CD14-positive monocyte (primary cell): Measurements from ENCODE around the gene MTSS2. TPM values are rescaled to one million over a fixed set of nuclear protein-coding genes. Genes with fewer than 3 reads are reported as not detected.
A peak's percentile ranks its signal among the peaks of the same experiment; 100 is the strongest.

ENCODE experiments used
- DNase-seq, 3 donors: peaks; one replicate each; pipeline ENCODE4 v3.0.0-alpha.2; 2011 to 2022
- H2AFZ ChIP-seq: 2 replicates; pipeline ENCODE4 v1.6.0; 2012; ENCODE audit warnings: mild to moderate bottlenecking, low read depth, low read length, inconsistent platforms; ENCODE audit not compliant: insufficient read depth, poor library complexity, severe bottlenecking
- H3K27ac ChIP-seq, 2 donors: 1 replicate in 1 of 2; 2 replicates in 1 of 2; pipeline ENCODE4 v1.5.1; 2012 to 2013; ENCODE audit warnings: low read length in 2 of 2, control low read depth in 1 of 2, inconsistent platforms in 1 of 2, low read depth in 1 of 2, mild to moderate bottlenecking in 1 of 2
- H3K27me3 ChIP-seq, 2 donors: one replicate each; pipeline versions ENCODE4 v1.6.0 to v1.6.1; 2011 to 2013; ENCODE audit warnings: low read length in 2 of 2; ENCODE audit not compliant: control insufficient read depth in 2 of 2, insufficient read depth in 2 of 2
- H3K36me3 ChIP-seq, 2 donors: replicated peaks in 1 of 2; 1 replicate in 1 of 2; 2 replicates in 1 of 2; pipeline versions ENCODE4 v1.5.1 to v1.6.1; 2012 to 2013; ENCODE audit warnings: low read length in 2 of 2, control low read depth in 1 of 2, inconsistent platforms in 1 of 2, mild to moderate bottlenecking in 1 of 2; ENCODE audit not compliant: insufficient read depth in 2 of 2, control insufficient read depth in 1 of 2
- H3K4me1 ChIP-seq, 2 donors: 1 replicate in 1 of 2; 2 replicates in 1 of 2; pipeline versions ENCODE4 v1.5.1 to v1.6.1; 2012 to 2013; ENCODE audit warnings: low read length in 2 of 2, control low read depth in 1 of 2, inconsistent platforms in 1 of 2, mild to moderate bottlenecking in 1 of 2, moderate library complexity in 1 of 2; ENCODE audit not compliant: insufficient read depth in 2 of 2, control insufficient read depth in 1 of 2
- H3K4me2 ChIP-seq: replicated peaks from 2 replicates; pipeline ENCODE3; 2012; ENCODE audit warnings: low read length, moderate library complexity, mild to moderate bottlenecking; ENCODE audit not compliant: poor library complexity, severe bottlenecking; ENCODE audit errors: extremely low read depth
- H3K4me3 ChIP-seq, 3 experiments: fragments of 200-600 bp in 1 of 3; sonication (generic) in 1 of 3; replicated peaks in 1 of 3; 1 replicate in 2 of 3; 2 replicates in 1 of 3; pipeline ENCODE4 v1.5.1; 2011 to 2013; ENCODE audit warnings: low read length in 3 of 3, mild to moderate bottlenecking in 3 of 3, control low read depth in 2 of 3, low read depth in 2 of 3, inconsistent platforms in 1 of 3, moderate library complexity in 1 of 3
- H3K79me2 ChIP-seq: 2 replicates; pipeline ENCODE4 v1.6.0; 2012; ENCODE audit warnings: mild to moderate bottlenecking, control low read depth, inconsistent platforms, low read length, moderate library complexity; ENCODE audit not compliant: insufficient read depth
- H3K9ac ChIP-seq: 2 replicates; pipeline ENCODE4 v1.6.0; 2017; ENCODE audit warnings: low read length, mild to moderate bottlenecking; ENCODE audit not compliant: insufficient read depth, poor library complexity, severe bottlenecking
- H3K9me3 ChIP-seq, 2 donors: replicated peaks in 1 of 2; 1 replicate in 1 of 2; 2 replicates in 1 of 2; pipeline versions ENCODE4 v1.5.1 to v1.6.1; 2012 to 2013; ENCODE audit warnings: low read length in 2 of 2, control low read depth in 1 of 2; ENCODE audit not compliant: control insufficient read depth in 1 of 2, insufficient read depth in 1 of 2
- H4K20me1 ChIP-seq: 2 replicates; pipeline ENCODE4 v1.6.0; 2012; ENCODE audit warnings: mild to moderate bottlenecking, low read length, control low read depth, moderate library complexity; ENCODE audit not compliant: insufficient read depth
- H3K27ac Mint-ChIP-seq, 7 donors: one replicate each; pipeline ENCODE4 v1.8.0; 2020; ENCODE audit warnings: mild to moderate bottlenecking in 7 of 7, mixed read lengths in 7 of 7, moderate library complexity in 6 of 7, inconsistent platforms in 2 of 7
- H3K27me3 Mint-ChIP-seq, 3 donors: one replicate each; pipeline ENCODE4 v1.8.0; 2021 to 2022; ENCODE audit warnings: low read depth in 3 of 3, mild to moderate bottlenecking in 3 of 3, mixed read lengths in 3 of 3, moderate library complexity in 3 of 3, inconsistent platforms in 1 of 3
- H3K36me3 Mint-ChIP-seq, 2 donors: one replicate each; pipeline ENCODE4 v1.8.0; 2020; ENCODE audit warnings: mixed read lengths in 2 of 2, inconsistent platforms in 1 of 2, mild to moderate bottlenecking in 1 of 2
- H3K4me1 Mint-ChIP-seq: one replicate; pipeline ENCODE4 v1.8.0; 2020; ENCODE audit warnings: mild to moderate bottlenecking, mixed read lengths
- H3K4me3 Mint-ChIP-seq, 2 donors: one replicate each; pipeline ENCODE4 v1.8.0; 2020; ENCODE audit warnings: mild to moderate bottlenecking in 2 of 2, mixed read lengths in 2 of 2, moderate library complexity in 1 of 2
- H3K9me3 Mint-ChIP-seq, 7 donors: one replicate each; pipeline ENCODE4 v1.8.0; 2020 to 2022; ENCODE audit warnings: mixed read lengths in 7 of 7, mild to moderate bottlenecking in 6 of 7, moderate library complexity in 6 of 7, inconsistent platforms in 2 of 7
- CTCF ChIP-seq: fragments of 200-600 bp; IDR thresholded peaks from one replicate; pipeline ENCODE4 v1.8.0; 2022; ENCODE audit warnings: antibody characterized with exemption, mild to moderate bottlenecking
- WGBS: methylation state at CpG from one replicate; pipeline ENCODE4 v1.1.5; 2013; ENCODE audit warnings: missing lambda C conversion rate; ENCODE audit not compliant: insufficient coverage; 5-methylcytosine and 5-hydroxymethylcytosine counted together
- intact Hi-C, 2 donors: fragments of 100-400 bp; cut with micrococcal nuclease; formaldehyde crosslinking; loops; one replicate each; pipeline versions ENCODE4 v1.15.0 to v1.15.1; 2023
- polyA plus RNA-seq, 3 donors: library from polyadenylated mRNA; depleted of rRNA in 1 of 3; unstranded in 2 of 3; stranded (reverse) in 1 of 3; fragments of 300-500 nt in 2 of 3; fragments of >200 nt in 1 of 3; fragmentation: Illumina TruSeq in 2 of 3; gene quantifications; 1 replicate in 2 of 3; 2 replicates in 1 of 3; pipeline ENCODE4 v1.2.3, GENCODE V29; 2012 to 2021

MTSS2 gene
- polyA plus RNA-seq, 3 donors, result 1.5 TPM; not detected in 2

- Histone ChIP-seq H3K27me3 (peaks cover 4 to 21% of the 10 kb centered on the region in 2 donors), H3K4me3 (no peak overlapping the region), H3K4me2 (no peak overlapping the region), H4K20me1 (peaks cover 10% of the 10 kb centered on the region), H3K27ac (no peak overlapping the region), H3K4me1 (peaks cover 4 to 10% of the 10 kb centered on the region in 2 donors), H2AFZ (no peak overlapping the region), H3K79me2 (no peaks in the 10 kb centered on the region), H3K36me3 (peaks cover 6 to 30% of the 10 kb centered on the region in 2 donors), H3K9me3 (no peaks in the 10 kb centered on the region), H3K9ac (no peak overlapping the region)
- 58% methylated on average over 7 of the region's 8 CpGs for WGBS
- peak overlapping the region in 2 of 7 donors; percentile 61 to 75 for H3K27ac Mint-ChIP-seq
- peaks cover 12 to 40% of the 10 kb centered on the region in 2 donors for H3K36me3 Mint-ChIP-seq
- H3K4me1 Mint-ChIP-seq, result peaks cover 8% of the 10 kb centered on the region
- H3K27me3 Mint-ChIP-seq, result peaks cover 15 to 28% (median 19%) of the 10 kb centered on the region in 3 donors
- intact Hi-C loops, result no loop called here
- H3K4me3 Mint-ChIP-seq, result no peak overlapping the region
- no peak for DNase-seq
- TF ChIP-seq CTCF, result no peak
- H3K9me3 Mint-ChIP-seq, result peaks cover 0 to 4% (median 2%) of the 10 kb centered on the region in 7 donors
Measured at GRCh38 chr16:70688246-70688742, 2.4 kb upstream of the MTSS2 start.

GRCh38 chr16:70687671-70688245, 1.9 kb upstream of the MTSS2 start:
- Histone ChIP-seq H3K27ac (no peak overlapping the region), H3K36me3 (peaks cover 6 to 28% of the 10 kb centered on the region in 2 donors), H3K9me3 (no peaks in the 10 kb centered on the region), H2AFZ (no peak overlapping the region), H3K79me2 (no peaks in the 10 kb centered on the region), H4K20me1 (peaks cover 10% of the 10 kb centered on the region), H3K4me3 (no peak overlapping the region), H3K4me2 (no peak overlapping the region), H3K9ac (no peak overlapping the region), H3K4me1 (peaks cover 4 to 10% of the 10 kb centered on the region in 2 donors), H3K27me3 (peaks cover 4 to 21% of the 10 kb centered on the region in 2 donors)
- DNase-seq, result no peak
- peaks cover 8% of the 10 kb centered on the region for H3K4me1 Mint-ChIP-seq
- H3K36me3 Mint-ChIP-seq, result peaks cover 12 to 35% of the 10 kb centered on the region in 2 donors
- intact Hi-C loops, result no loop called here
- peaks cover 0 to 3% (median 2%) of the 10 kb centered on the region in 7 donors for H3K9me3 Mint-ChIP-seq
- peaks cover 15 to 31% (median 19%) of the 10 kb centered on the region in 3 donors for H3K27me3 Mint-ChIP-seq
- no peak overlapping the region for H3K4me3 Mint-ChIP-seq
- H3K27ac Mint-ChIP-seq, result peak overlapping the region in 1 of 7 donors; percentile 75
- WGBS, result 96% methylated on average over 18 of the region's 18 CpGs
- no peak for TF ChIP-seq CTCF
